ENCODE data around the gene IQCF5. TPM values are rescaled to one million over a fixed set of nuclear protein-coding genes. Genes with fewer than 3 reads are reported as not detected.
"Not testable (repeated sequence)": the region's sequence is repeated elsewhere in the genome, so short reads cannot be mapped to it uniquely, and the experiment has no call there.

Gene IQCF5
- total and polyA plus RNA-seq, 3 experiments from 2014 or later, result not detected

- H3K4me1 Mint-ChIP-seq, result peaks cover 0 to 8% (median 2%) of the 10 kb centered on the region in 3 donors
- H3K27me3 ChIP-seq (ENCODE audit: insufficient read depth, low read length, poor library complexity, severe bottlenecking), result no peaks in the 10 kb centered on the region
- H3K36me3 Mint-ChIP-seq, result peaks cover 0 to 9% (median 2%) of the 10 kb centered on the region in 3 donors
- DNase-seq, result no peak
- ChIA-PET POLR2A (no interaction called here), CTCF (no interaction called here)
- no peaks in the 10 kb centered on the region for H3K9me3 Mint-ChIP-seq
- no peaks in the 10 kb centered on the region for H3K36me3 ChIP-seq (ENCODE audit: insufficient read depth, low read length)
- H3K27me3 Mint-ChIP-seq, result peaks cover 2 to 28% of the 10 kb centered on the region in 2 donors
- peak within 1 kb of the TSS in 1 of 8 donors; percentile 32 for H3K27ac Mint-ChIP-seq
- H3K27ac ChIP-seq (ENCODE audit: low read depth, low read length), result no peak within 1 kb of the TSS
- H3K4me3 ChIP-seq (ENCODE audit: low read length), result no peak within 1 kb of the TSS
- H3K9me3 ChIP-seq (ENCODE audit: low read length), result no peaks in the 10 kb centered on the region
- no peak within 1 kb of the TSS for H3K4me3 Mint-ChIP-seq
- H3K4me1 ChIP-seq (ENCODE audit: insufficient read depth, low read length), result no peaks in the 10 kb centered on the region
These were observed 14.4 kb downstream of the IQCF5 start, which contains the start of gene IQCF2 for GRCh38 chr3:51860703-51861665. IQCF2 (plus strand) TSS chr3:51861615; CDS start chr3:51861667, 52 bp downstream.

DNA sequence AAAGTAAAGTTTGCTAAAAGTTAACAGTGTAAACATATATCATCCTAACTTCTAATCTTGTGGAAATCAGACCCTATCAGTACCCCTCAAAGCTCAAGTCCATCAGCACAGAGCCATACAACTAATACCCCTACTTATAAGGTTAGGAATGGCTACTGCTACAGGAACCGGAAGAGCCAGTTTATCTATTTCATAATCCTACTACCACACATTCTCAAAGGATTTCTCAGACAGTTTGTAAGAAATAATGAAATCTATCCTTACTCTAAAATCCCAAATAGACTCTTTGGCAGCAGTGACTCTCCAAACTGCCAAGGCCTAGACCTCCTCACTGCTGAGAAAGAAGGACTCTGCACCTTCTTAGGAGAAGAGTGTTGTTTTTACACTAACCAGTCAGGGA, 20.0 kb downstream of the IQCF5 start:
- not testable (repeated sequence) for H3K27ac Mint-ChIP-seq

DNA sequence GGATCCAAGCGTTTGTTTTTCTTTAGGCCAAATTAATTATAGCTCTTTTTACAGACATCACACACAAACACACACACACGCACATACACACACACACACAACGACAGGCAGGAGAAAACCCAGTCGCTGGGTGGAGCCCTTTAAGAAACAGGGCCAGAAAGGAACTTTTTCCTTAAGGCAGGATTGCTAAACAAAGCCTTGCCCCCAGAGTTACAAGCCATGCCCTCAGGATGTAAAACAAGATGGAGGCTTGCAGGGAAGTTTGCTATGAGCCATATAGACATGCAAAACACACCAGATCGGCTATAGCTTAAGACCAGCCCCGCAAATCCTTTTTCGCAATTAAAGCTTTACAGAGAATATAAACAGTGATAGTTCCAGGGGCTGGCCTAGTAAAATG, 30.3 kb downstream of the IQCF5 start:
- Mint-ChIP-seq H3K36me3 (peaks cover 0 to 19% (median 0%) of the 10 kb centered on the region in 3 donors), H3K4me1 (no peaks in the 10 kb centered on the region), H3K9me3 (peaks cover 12 to 24% (median 21%) of the 10 kb centered on the region in 5 donors), H3K27ac (no peak overlapping the region), H3K27me3 (peaks cover 19 to 60% of the 10 kb centered on the region in 2 donors), H3K4me3 (no peak overlapping the region)
- POLR2A ChIA-PET, result no interaction called here
- H3K4me3 ChIP-seq (ENCODE audit: low read length), result no peak overlapping the region
- DNase-seq, result no peak
- CTCF ChIA-PET, result interaction anchor here (0.6 kb wide), 1 partner anchor 1089 kb away, joined by 3 read pairs; no protein-coding TSS in a partner anchor
- no peak overlapping the region for H3K27ac ChIP-seq (ENCODE audit: low read depth, low read length)
- H3K27me3 ChIP-seq (ENCODE audit: insufficient read depth, low read length, poor library complexity, severe bottlenecking), result no peaks in the 10 kb centered on the region
- no peaks in the 10 kb centered on the region for H3K36me3 ChIP-seq (ENCODE audit: insufficient read depth, low read length)
- no peaks in the 10 kb centered on the region for H3K4me1 ChIP-seq (ENCODE audit: insufficient read depth, low read length)
- H3K9me3 ChIP-seq (ENCODE audit: low read length), result no peaks in the 10 kb centered on the region

More for the DNA sequence above, 20.0 kb downstream of the IQCF5 start:
- peaks cover 8 to 42% of the 10 kb centered on the region in 2 donors for H3K27me3 Mint-ChIP-seq
- H3K4me3 Mint-ChIP-seq; H3K4me1 ChIP-seq (ENCODE audit: insufficient read depth, low read length); H3K27ac ChIP-seq (ENCODE audit: low read depth, low read length); POLR2A ChIA-PET; H3K4me1 Mint-ChIP-seq; H3K27me3 ChIP-seq (ENCODE audit: insufficient read depth, low read length, poor library complexity, severe bottlenecking); H3K4me3 ChIP-seq (ENCODE audit: low read length); DNase-seq; H3K36me3 ChIP-seq (ENCODE audit: insufficient read depth, low read length); H3K9me3 Mint-ChIP-seq; H3K9me3 ChIP-seq (ENCODE audit: low read length); CTCF ChIA-PET; H3K36me3 Mint-ChIP-seq: not testable (repeated sequence)

DNA sequence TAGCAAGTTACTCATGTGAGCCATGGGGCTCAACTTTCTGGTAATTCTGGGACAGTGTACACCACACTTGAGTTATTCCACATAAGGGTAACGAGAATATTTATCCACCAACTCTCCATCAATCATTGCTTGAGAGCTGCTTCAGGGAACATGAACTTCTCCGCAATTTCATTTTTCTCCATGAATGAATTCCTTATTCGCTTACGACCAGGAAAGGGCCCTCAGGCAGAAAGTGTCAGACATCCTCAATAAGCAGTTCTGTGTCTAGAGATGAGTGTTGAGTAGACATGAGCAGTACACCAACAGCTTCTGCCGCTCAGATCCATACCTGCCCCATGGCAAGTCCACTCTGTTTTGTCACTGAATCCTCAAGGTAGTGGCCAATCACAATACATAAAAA, 38.8 kb downstream of the IQCF5 start:
- Histone ChIP-seq H3K4me1 (ENCODE audit: insufficient read depth, low read length) (no peaks in the 10 kb centered on the region), H3K27me3 (ENCODE audit: insufficient read depth, low read length, poor library complexity, severe bottlenecking) (no peaks in the 10 kb centered on the region), H3K27ac (ENCODE audit: low read depth, low read length) (no peak overlapping the region), H3K9me3 (ENCODE audit: low read length) (no peaks in the 10 kb centered on the region), H3K36me3 (ENCODE audit: insufficient read depth, low read length) (no peaks in the 10 kb centered on the region), H3K4me3 (ENCODE audit: low read length) (no peak overlapping the region)
- no peak for DNase-seq
- Mint-ChIP-seq H3K4me3 (no peak overlapping the region), H3K27ac (no peak overlapping the region), H3K36me3 (peaks cover 0 to 6% (median 0%) of the 10 kb centered on the region in 3 donors), H3K4me1 (no peaks in the 10 kb centered on the region), H3K27me3 (peaks cover 30 to 40% of the 10 kb centered on the region in 2 donors), H3K9me3 (peaks cover 0 to 9% (median 4%) of the 10 kb centered on the region in 5 donors)
- POLR2A ChIA-PET, result no interaction called here
- CTCF ChIA-PET, result no interaction called here

GRCh38 chr3:51830836-51831385, 44.5 kb downstream of the IQCF5 start:
- H3K36me3 Mint-ChIP-seq, result peaks cover 0 to 21% (median 6%) of the 10 kb centered on the region in 3 donors
- POLR2A ChIA-PET, result no interaction called here

GRCh38 chr3:51830345-51830744, 45.1 kb downstream of the IQCF5 start:
- peaks cover 0 to 21% (median 6%) of the 10 kb centered on the region in 3 donors for H3K36me3 Mint-ChIP-seq
- ChIA-PET CTCF (no interaction called here), POLR2A (no interaction called here)
- Histone ChIP-seq H3K36me3 (ENCODE audit: insufficient read depth, low read length) (no peaks in the 10 kb centered on the region), H3K4me1 (ENCODE audit: insufficient read depth, low read length) (no peaks in the 10 kb centered on the region), H3K9me3 (ENCODE audit: low read length) (no peaks in the 10 kb centered on the region), H3K27ac (ENCODE audit: low read depth, low read length) (no peak overlapping the region), H3K4me3 (ENCODE audit: low read length) (no peak overlapping the region), H3K27me3 (ENCODE audit: insufficient read depth, low read length, poor library complexity, severe bottlenecking) (no peaks in the 10 kb centered on the region)
- H3K9me3 Mint-ChIP-seq, result peaks cover 13 to 25% (median 23%) of the 10 kb centered on the region in 5 donors
- no peak for DNase-seq
- no peak overlapping the region for H3K4me3 Mint-ChIP-seq
- peaks cover 0 to 11% (median 0%) of the 10 kb centered on the region in 3 donors for H3K4me1 Mint-ChIP-seq
- no peak overlapping the region for H3K27ac Mint-ChIP-seq
- H3K27me3 Mint-ChIP-seq, result peaks cover 27 to 33% of the 10 kb centered on the region in 2 donors

More at GRCh38 chr3:51830836-51831385, 44.5 kb downstream of the IQCF5 start:
- no peak overlapping the region for H3K27ac Mint-ChIP-seq
- peaks cover 27 to 37% of the 10 kb centered on the region in 2 donors for H3K27me3 Mint-ChIP-seq
- H3K4me3 Mint-ChIP-seq, result no peak overlapping the region
- no peaks in the 10 kb centered on the region for H3K4me1 ChIP-seq (ENCODE audit: insufficient read depth, low read length)
- peaks cover 13 to 25% (median 23%) of the 10 kb centered on the region in 5 donors for H3K9me3 Mint-ChIP-seq
- CTCF ChIA-PET, result no interaction called here
- no peak for DNase-seq
- H3K9me3 ChIP-seq (ENCODE audit: low read length), result no peaks in the 10 kb centered on the region
- no peaks in the 10 kb centered on the region for H3K36me3 ChIP-seq (ENCODE audit: insufficient read depth, low read length)
- H3K27me3 ChIP-seq (ENCODE audit: insufficient read depth, low read length, poor library complexity, severe bottlenecking), result no peaks in the 10 kb centered on the region
- no peak overlapping the region for H3K4me3 ChIP-seq (ENCODE audit: low read length)
- peaks cover 0 to 11% (median 0%) of the 10 kb centered on the region in 3 donors for H3K4me1 Mint-ChIP-seq
- H3K27ac ChIP-seq (ENCODE audit: low read depth, low read length), result no peak overlapping the region

- no peaks in the 10 kb centered on the region for H3K36me3 ChIP-seq (ENCODE audit: insufficient read depth, low read length)
- H3K27ac Mint-ChIP-seq, result no peak overlapping the region
- H3K9me3 Mint-ChIP-seq, result peaks cover 13 to 21% (median 18%) of the 10 kb centered on the region in 5 donors
- H3K4me1 ChIP-seq (ENCODE audit: insufficient read depth, low read length), result peaks cover 5% of the 10 kb centered on the region
- H3K27me3 ChIP-seq (ENCODE audit: insufficient read depth, low read length, poor library complexity, severe bottlenecking), result no peaks in the 10 kb centered on the region
- H3K9me3 ChIP-seq (ENCODE audit: low read length), result no peaks in the 10 kb centered on the region
- H3K36me3 Mint-ChIP-seq, result peaks cover 0 to 15% (median 6%) of the 10 kb centered on the region in 3 donors
- H3K4me3 ChIP-seq (ENCODE audit: low read length), result no peak overlapping the region
- POLR2A ChIA-PET, result no interaction called here
- CTCF ChIA-PET, result no interaction called here
- H3K27ac ChIP-seq (ENCODE audit: low read depth, low read length), result no peak overlapping the region
- no peak for DNase-seq
- no peak overlapping the region for H3K4me3 Mint-ChIP-seq
- peaks cover 12 to 21% of the 10 kb centered on the region in 2 donors for H3K27me3 Mint-ChIP-seq
- peaks cover 6 to 20% (median 8%) of the 10 kb centered on the region in 3 donors for H3K4me1 Mint-ChIP-seq
These were observed 47.1 kb downstream of the IQCF5 start for GRCh38 chr3:51828297-51828696.
